ENCODE measurements around the gene KIRREL3.

Gene KIRREL3

GRCh38 chr11:126546694-126547093, 453.9 kb downstream of the KIRREL3 start:
- no peak overlapping the region for H3K4me3 ChIP-seq
- no peaks in the 10 kb centered on the region for H3K36me3 ChIP-seq (replicated peaks)
- H3K4me1 ChIP-seq: peaks cover 6% of the 10 kb centered on the region; the same call in 1 of the 2 replicates
- no peak for DNase-seq (ENCODE audit: low spot score in 2 of 2)
- in situ Hi-C loops (cut with MboI; ENCODE audit: low sequenced_read_pairs): no loop called here
- no peaks in the 10 kb centered on the region for H3K9me3 ChIP-seq
- H3K27me3 ChIP-seq (ENCODE audit: low read depth): peaks cover 16% of the 10 kb centered on the region

DNA sequence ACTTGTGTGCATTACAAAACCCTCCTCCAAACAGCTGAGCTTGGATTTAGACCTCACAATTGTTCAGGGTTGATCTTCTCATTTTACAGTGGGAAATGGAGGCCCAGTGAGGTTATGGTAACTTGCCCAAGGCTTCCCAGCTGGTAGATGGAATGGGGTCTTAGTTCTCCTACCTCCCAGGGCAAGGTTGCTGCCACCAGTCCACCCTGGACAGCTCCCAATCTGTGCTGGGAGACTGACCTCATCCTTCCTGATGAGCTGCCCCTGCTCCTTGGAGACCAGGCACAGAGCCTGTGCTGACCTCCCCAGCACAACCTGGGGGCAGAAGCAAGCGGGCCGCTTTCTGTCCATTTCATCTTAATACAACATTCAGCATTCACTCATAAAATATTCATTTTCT, 454.4 kb downstream of the KIRREL3 start:
- no peak for DNase-seq (ENCODE audit: low spot score in 2 of 2)

GRCh38 chr11:126545057-126545555, 455.5 kb downstream of the KIRREL3 start:
- no peaks in the 10 kb centered on the region for H3K36me3 ChIP-seq (replicated peaks)
- H3K9me3 ChIP-seq: no peaks in the 10 kb centered on the region
- H3K4me3 ChIP-seq: no peak overlapping the region
- in situ Hi-C loops (cut with MboI; ENCODE audit: low sequenced_read_pairs): no loop called here
- peaks cover 6% of the 10 kb centered on the region; the same call in 1 of the 2 replicates for H3K4me1 ChIP-seq
- no peak for DNase-seq (ENCODE audit: low spot score in 2 of 2)
- peaks cover 14% of the 10 kb centered on the region for H3K27me3 ChIP-seq (ENCODE audit: low read depth)

More for the DNA sequence above, 454.4 kb downstream of the KIRREL3 start:
- Histone ChIP-seq H3K9me3 (no peaks in the 10 kb centered on the region), H3K4me1 (peaks cover 6% of the 10 kb centered on the region; the same call in 1 of the 2 replicates), H3K27me3 (ENCODE audit: low read depth) (peaks cover 16% of the 10 kb centered on the region), H3K36me3 (replicated peaks) (no peaks in the 10 kb centered on the region), H3K4me3 (no peak overlapping the region)
- in situ Hi-C loops (cut with MboI; ENCODE audit: low sequenced_read_pairs): no loop called here

- H3K9me3 ChIP-seq: no peaks in the 10 kb centered on the region
- H3K4me1 ChIP-seq: peaks cover 6% of the 10 kb centered on the region; the same call in 1 of the 2 replicates
- no peaks in the 10 kb centered on the region for H3K36me3 ChIP-seq (replicated peaks)
- peaks cover 14% of the 10 kb centered on the region for H3K27me3 ChIP-seq (ENCODE audit: low read depth)
- peak; percentile 30 to 48 for DNase-seq (ENCODE audit: low spot score in 2 of 2)
- no peak overlapping the region for H3K4me3 ChIP-seq
- in situ Hi-C loops (cut with MboI; ENCODE audit: low sequenced_read_pairs): no loop called here
Observed at GRCh38 chr11:126544108-126545056, 456.2 kb downstream of the KIRREL3 start.

GRCh38 chr11:126543691-126544090, 456.9 kb downstream of the KIRREL3 start:
- in situ Hi-C loops (cut with MboI; ENCODE audit: low sequenced_read_pairs): no loop called here
- no peak for DNase-seq (ENCODE audit: low spot score in 2 of 2)
- Histone ChIP-seq H3K27me3 (ENCODE audit: low read depth) (peaks cover 14% of the 10 kb centered on the region), H3K4me1 (peaks cover 6% of the 10 kb centered on the region; the same call in 1 of the 2 replicates), H3K9me3 (no peaks in the 10 kb centered on the region), H3K4me3 (no peak overlapping the region), H3K36me3 (replicated peaks) (no peaks in the 10 kb centered on the region)

DNA sequence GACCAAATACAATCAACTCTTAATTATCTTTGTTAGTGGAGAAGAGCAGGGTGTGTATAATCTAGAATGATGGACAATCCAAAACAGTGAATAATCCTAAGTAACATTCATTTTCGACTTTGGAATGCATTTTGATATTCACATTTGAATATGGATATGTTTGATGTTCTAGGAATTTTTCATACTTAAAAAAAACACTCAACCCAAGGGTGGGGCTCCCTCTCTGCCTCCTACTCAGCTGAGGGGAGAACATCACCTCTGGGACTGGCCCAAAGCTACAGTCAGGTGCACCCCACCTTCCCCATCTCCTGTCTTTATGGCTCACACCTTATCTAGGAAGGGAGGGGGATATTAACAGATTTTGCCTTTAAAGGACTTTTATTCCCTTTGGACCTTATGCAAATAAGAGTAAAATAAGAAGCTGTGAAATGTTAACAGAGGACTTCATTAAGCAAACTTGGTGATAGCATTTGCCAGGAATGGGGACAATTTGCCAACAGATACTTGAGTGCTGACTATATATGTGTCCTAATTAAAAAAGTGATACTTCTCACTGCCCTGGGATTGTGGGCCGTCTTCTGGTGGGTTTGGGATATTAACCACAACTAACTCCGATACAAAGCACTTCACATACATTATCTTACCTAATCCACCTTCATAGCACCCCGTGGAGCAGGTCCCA, 458.1 kb downstream of the KIRREL3 start:
- Histone ChIP-seq H3K4me3 (no peak overlapping the region), H3K9me3 (no peaks in the 10 kb centered on the region), H3K4me1 (peaks cover 6% of the 10 kb centered on the region; the same call in 1 of the 2 replicates), H3K36me3 (replicated peaks) (no peaks in the 10 kb centered on the region), H3K27me3 (ENCODE audit: low read depth) (peaks cover 14% of the 10 kb centered on the region)
- DNase-seq (ENCODE audit: low spot score in 2 of 2): no peak
- in situ Hi-C loops (cut with MboI; ENCODE audit: low sequenced_read_pairs): no loop called here

DNA sequence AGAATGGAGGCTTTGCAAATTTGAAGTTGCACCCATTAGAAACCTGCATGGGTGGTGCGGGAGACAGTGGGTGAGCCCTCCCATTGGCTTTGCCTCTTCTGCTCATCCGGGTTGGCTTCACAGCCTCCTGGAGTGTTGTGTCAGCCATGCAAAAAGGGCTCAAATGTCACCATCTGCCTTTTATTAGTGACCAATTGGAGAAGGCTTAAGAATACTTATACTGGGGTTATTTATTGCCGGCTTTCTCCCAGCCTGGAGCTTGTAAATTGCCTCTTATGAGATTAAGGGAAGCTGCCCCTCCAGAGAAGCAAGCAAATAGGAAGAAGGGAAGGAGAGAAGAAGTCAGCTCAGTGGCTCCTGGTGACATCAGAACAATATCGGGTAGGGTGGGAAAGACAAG, 462.5 kb downstream of the KIRREL3 start:
- Histone ChIP-seq H3K9me3 (no peaks in the 10 kb centered on the region), H3K4me1 (no peaks in the 10 kb centered on the region), H3K36me3 (replicated peaks) (no peaks in the 10 kb centered on the region), H3K27me3 (ENCODE audit: low read depth) (peaks cover 8% of the 10 kb centered on the region), H3K4me3 (no peak overlapping the region)
- DNase-seq (ENCODE audit: low spot score in 2 of 2): no peak
- in situ Hi-C loops (cut with MboI; ENCODE audit: low sequenced_read_pairs): no loop called here

GRCh38 chr11:126537492-126537891, 463.1 kb downstream of the KIRREL3 start:
- in situ Hi-C loops (cut with MboI; ENCODE audit: low sequenced_read_pairs): no loop called here
- H3K27me3 ChIP-seq (ENCODE audit: low read depth): peaks cover 2% of the 10 kb centered on the region; the same call in 1 of the 2 replicates
- H3K4me3 ChIP-seq: no peak overlapping the region
- H3K9me3 ChIP-seq: no peaks in the 10 kb centered on the region
- no peaks in the 10 kb centered on the region for H3K4me1 ChIP-seq
- no peaks in the 10 kb centered on the region for H3K36me3 ChIP-seq (replicated peaks)
- no peak for DNase-seq (ENCODE audit: low spot score in 2 of 2)

GRCh38 chr11:126534141-126534805, 466.3 kb downstream of the KIRREL3 start:
- in situ Hi-C loops (cut with MboI; ENCODE audit: low sequenced_read_pairs): no loop called here

GRCh38 chr11:126533560-126533959, 467.0 kb downstream of the KIRREL3 start:
- in situ Hi-C loops (cut with MboI; ENCODE audit: low sequenced_read_pairs): no loop called here

More at GRCh38 chr11:126534141-126534805, 466.3 kb downstream of the KIRREL3 start:
- Histone ChIP-seq H3K4me1 (no peaks in the 10 kb centered on the region), H3K27me3 (ENCODE audit: low read depth) (no peaks in the 10 kb centered on the region), H3K4me3 (no peak overlapping the region), H3K9me3 (no peaks in the 10 kb centered on the region), H3K36me3 (replicated peaks) (no peaks in the 10 kb centered on the region)
- DNase-seq (ENCODE audit: low spot score in 2 of 2): no peak

GRCh38 chr11:126530416-126530815, 470.2 kb downstream of the KIRREL3 start:
- no peaks in the 10 kb centered on the region for H3K4me1 ChIP-seq
- H3K36me3 ChIP-seq (replicated peaks): no peaks in the 10 kb centered on the region
- no peak for DNase-seq (ENCODE audit: low spot score in 2 of 2)
- no peak overlapping the region for H3K4me3 ChIP-seq
- H3K27me3 ChIP-seq (ENCODE audit: low read depth): no peaks in the 10 kb centered on the region
- no peaks in the 10 kb centered on the region for H3K9me3 ChIP-seq
- in situ Hi-C loops (cut with MboI; ENCODE audit: low sequenced_read_pairs): no loop called here

More at GRCh38 chr11:126533560-126533959, 467.0 kb downstream of the KIRREL3 start:
- H3K4me1 ChIP-seq: no peaks in the 10 kb centered on the region
- no peak overlapping the region for H3K4me3 ChIP-seq
- H3K27me3 ChIP-seq (ENCODE audit: low read depth): no peaks in the 10 kb centered on the region
- H3K36me3 ChIP-seq (replicated peaks): no peaks in the 10 kb centered on the region
- no peaks in the 10 kb centered on the region for H3K9me3 ChIP-seq
- no peak for DNase-seq (ENCODE audit: low spot score in 2 of 2)

- no peaks in the 10 kb centered on the region for H3K9me3 ChIP-seq
- H3K27me3 ChIP-seq (ENCODE audit: low read depth): no peaks in the 10 kb centered on the region
- H3K4me1 ChIP-seq: no peaks in the 10 kb centered on the region
- in situ Hi-C loops (cut with MboI; ENCODE audit: low sequenced_read_pairs): no loop called here
- H3K4me3 ChIP-seq: no peak overlapping the region
- no peaks in the 10 kb centered on the region for H3K36me3 ChIP-seq (replicated peaks)
- no peak for DNase-seq (ENCODE audit: low spot score in 2 of 2)
Observed at GRCh38 chr11:126529037-126529436, 471.5 kb downstream of the KIRREL3 start.

DNA sequence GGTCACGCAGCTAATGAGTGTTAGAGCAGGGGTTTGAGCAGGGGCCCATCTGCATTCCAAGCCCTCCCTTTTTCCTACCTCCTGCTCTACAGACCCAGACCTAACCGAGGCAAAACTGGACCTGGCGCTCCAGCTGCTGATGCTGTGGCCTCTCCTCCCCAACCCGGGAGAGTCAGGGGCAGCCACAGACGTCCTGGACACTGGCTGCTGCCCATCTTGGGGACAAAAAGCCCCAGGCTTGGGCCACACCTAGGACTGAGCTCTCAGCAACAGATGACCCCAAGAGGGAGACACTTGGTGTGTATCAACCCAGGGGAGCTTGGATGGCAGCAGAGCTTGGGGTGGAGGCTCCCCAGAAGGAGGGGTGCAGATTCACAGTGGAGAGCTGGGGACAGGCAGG, 472.5 kb downstream of the KIRREL3 start:
- Histone ChIP-seq H3K27me3 (ENCODE audit: low read depth) (no peaks in the 10 kb centered on the region), H3K36me3 (replicated peaks) (no peaks in the 10 kb centered on the region), H3K9me3 (no peaks in the 10 kb centered on the region), H3K4me1 (no peaks in the 10 kb centered on the region), H3K4me3 (no peak overlapping the region)
- in situ Hi-C loops (cut with MboI; ENCODE audit: low sequenced_read_pairs): no loop called here
- DNase-seq (ENCODE audit: low spot score in 2 of 2): no peak

Measured in HAP-1 (cell line).